IMR-90 (cell line): ENCODE results near the gene HADHA. TPM values are rescaled to one million over a fixed set of nuclear protein-coding genes. Genes with fewer than 3 reads are reported as not detected.

Source experiments
- ATAC-seq: fragments of 200-7000 bp; cut with Tn5 transposase; 2 replicates; pipeline ENCODE4 v1.9.1; 2020; ENCODE audit warnings: low read depth, mild to moderate bottlenecking, moderate library complexity
- BruUV-seq: library from RNA; stranded (reverse); fragments of 400-500 nt; replicated peaks from 2 replicates; lab custom pipeline; 2021; lab: Mats Ljungman, UMichigan
- CTCF ChIA-PET: fragments of 300-600 bp; formaldehyde crosslinking; extraction: SDS; loops from one replicate; lab custom pipeline; 2021; ENCODE audit warnings: antibody characterized with exemption; lab: Yijun Ruan, JAX
- POLR2A ChIA-PET: fragments of 300-600 bp; sonication (Branson Sonifier 250); formaldehyde crosslinking; loops from one replicate; lab custom pipeline; 2022; ENCODE audit warnings: antibody characterized with exemption; ENCODE audit not compliant: unreplicated experiment; lab: Charles Lee
- DNase-seq: peaks from one replicate; pipeline ENCODE4 v3.0.0; 2013
- H2AFZ ChIP-seq: replicated peaks from 2 replicates; pipeline ENCODE3; 2013; ENCODE audit warnings: low read length, mild to moderate bottlenecking; ENCODE audit not compliant: poor library complexity
- H2AK5ac ChIP-seq: 2 replicates; pipeline ENCODE4 v1.6.1; 2013; ENCODE audit warnings: low read depth, low read length, inconsistent platforms
- H2AK9ac ChIP-seq: replicated peaks from 2 replicates; pipeline ENCODE3; 2013; ENCODE audit warnings: mild to moderate bottlenecking, low read depth, low read length, moderate library complexity; ENCODE audit not compliant: poor library complexity
- H2BK120ac ChIP-seq: 2 replicates; pipeline ENCODE4 v1.6.1; 2013; ENCODE audit warnings: low read depth, low read length, inconsistent platforms
- H2BK15ac ChIP-seq: 3 replicates; pipeline ENCODE4 v1.6.1; 2013; ENCODE audit warnings: low read depth, low read length, inconsistent platforms
- H2BK20ac ChIP-seq: 2 replicates; pipeline ENCODE4 v1.6.1; 2013; ENCODE audit warnings: low read depth, mild to moderate bottlenecking, inconsistent platforms, low read length, moderate library complexity
- H2BK5ac ChIP-seq: 2 replicates; pipeline ENCODE4 v1.6.1; 2013; ENCODE audit warnings: mild to moderate bottlenecking, low read depth, low read length, inconsistent platforms; ENCODE audit not compliant: poor library complexity, severe bottlenecking
- H3K14ac ChIP-seq: replicated peaks from 2 replicates; pipeline ENCODE4 v1.6.1; 2013; ENCODE audit warnings: low read depth, low read length, inconsistent platforms
- H3K18ac ChIP-seq: 2 replicates; pipeline ENCODE4 v1.6.1; 2013; ENCODE audit warnings: low read depth, low read length, control low read depth
- H3K23ac ChIP-seq: 2 replicates; pipeline ENCODE4 v1.6.1; 2013; ENCODE audit warnings: low read depth, low read length, inconsistent platforms
- H3K27ac ChIP-seq: 2 replicates; pipeline ENCODE4 v1.5.1; 2013; ENCODE audit warnings: mild to moderate bottlenecking, control low read depth, low read length; ENCODE audit not compliant: insufficient read depth
- H3K27me3 ChIP-seq: 2 replicates; pipeline ENCODE4 v1.6.1; 2013; ENCODE audit warnings: low read length; ENCODE audit not compliant: control insufficient read depth, insufficient read depth
- H3K36me3 ChIP-seq: 2 replicates; pipeline ENCODE4 v1.6.1; 2013; ENCODE audit warnings: low read length, mixed read lengths; ENCODE audit not compliant: control insufficient read depth, insufficient read depth
- H3K4ac ChIP-seq: 2 replicates; pipeline ENCODE4 v1.6.1; 2013; ENCODE audit warnings: low read depth, low read length, inconsistent platforms
- H3K4me1 ChIP-seq: 2 replicates; pipeline ENCODE4 v1.6.1; 2013; ENCODE audit warnings: low read length, mixed read lengths; ENCODE audit not compliant: control insufficient read depth, insufficient read depth
- H3K4me2 ChIP-seq: 2 replicates; pipeline ENCODE4 v1.6.1; 2013; ENCODE audit warnings: low read depth, mild to moderate bottlenecking, control low read depth, low read length, moderate library complexity
- H3K4me3 ChIP-seq: 2 replicates; pipeline ENCODE4 v1.5.1; 2013; ENCODE audit warnings: low read depth, mild to moderate bottlenecking, control low read depth, low read length, moderate library complexity; ENCODE audit not compliant: insufficient read depth
- H3K56ac ChIP-seq: 2 replicates; pipeline ENCODE4 v1.6.1; 2013; ENCODE audit warnings: low read length, inconsistent platforms; ENCODE audit not compliant: insufficient read depth; ENCODE audit errors: extremely low read depth
- H3K79me1 ChIP-seq, 2 experiments: 2 replicates each; pipeline ENCODE4 v1.6.1; 2013; ENCODE audit warnings: low read length in 2 of 2, inconsistent platforms in 1 of 2, low read depth in 1 of 2
- H3K9ac ChIP-seq: 2 replicates; pipeline ENCODE4 v1.6.1; 2013; ENCODE audit warnings: low read depth, low read length, control low read depth
- H3K9me1 ChIP-seq: 2 replicates; pipeline ENCODE4 v1.6.1; 2013; ENCODE audit warnings: low read length, inconsistent platforms; ENCODE audit not compliant: insufficient read depth
- H3K9me3 ChIP-seq: 2 replicates; pipeline ENCODE4 v1.6.1; 2013; ENCODE audit warnings: low read length; ENCODE audit not compliant: control insufficient read depth, insufficient read depth
- H4K20me1 ChIP-seq: 2 replicates; pipeline ENCODE4 v1.6.1; 2013; ENCODE audit warnings: low read length, inconsistent platforms; ENCODE audit not compliant: insufficient read depth
- H4K5ac ChIP-seq: 2 replicates; pipeline ENCODE4 v1.6.1; 2013; ENCODE audit warnings: mild to moderate bottlenecking, low read depth, low read length, control low read depth
- H4K8ac ChIP-seq, 2 experiments: 2 replicates each; pipeline ENCODE4 v1.6.1; 2013; ENCODE audit warnings: low read depth in 2 of 2, low read length in 2 of 2, control low read depth in 1 of 2, inconsistent platforms in 1 of 2
- H4K91ac ChIP-seq: 2 replicates; pipeline ENCODE4 v1.6.1; 2013; ENCODE audit warnings: low read depth, low read length, inconsistent platforms; ENCODE audit not compliant: insufficient read depth
- MAFK ChIP-seq: IDR thresholded peaks from 2 replicates; pipeline ENCODE4 v1.6.1; 2012; ENCODE audit warnings: low read depth, low read length, improper control_type of control experiment
- MXI1 ChIP-seq: IDR thresholded peaks from 2 replicates; pipeline ENCODE4 v1.6.1; 2012; ENCODE audit warnings: low read depth, mild to moderate bottlenecking, low read length, moderate library complexity, borderline replicate concordance
- RAD21 ChIP-seq: IDR thresholded peaks from 2 replicates; pipeline ENCODE4 v1.6.1; 2012; ENCODE audit warnings: low read length, improper control_type of control experiment
- SMC3 ChIP-seq: fragments of 150-350 bp; IDR thresholded peaks from 2 replicates; pipeline ENCODE4 v1.6.1; 2016; ENCODE audit warnings: low read depth, mild to moderate bottlenecking, antibody characterized with exemption, low read length, moderate library complexity
- WGBS, 2 experiments: methylation state at CpG; one replicate each; pipeline versions ENCODE4 v1.1.5 to v1.1.7; 2013; ENCODE audit warnings: missing lambda C conversion rate in 2 of 2; ENCODE audit not compliant: insufficient read length in 1 of 2; ENCODE audit errors: extremely low coverage in 2 of 2; 5-methylcytosine and 5-hydroxymethylcytosine counted together
- dilution Hi-C: fragments of 300-500 bp; cut with HindIII; formaldehyde crosslinking; loops from one replicate; pipeline ENCODE4 v1.14.3; 2018; ENCODE audit warnings: low sequenced_read_pairs; ENCODE audit not compliant: unreplicated experiment
- in situ Hi-C: fragments of 300-500 bp; cut with MboI; formaldehyde crosslinking; loops from 3 replicates; pipeline ENCODE4 v1.14.3; 2019; ENCODE audit warnings: low sequenced_read_pairs, inconsistent platforms, mixed read lengths
- intact Hi-C: fragments of 100-400 bp; cut with micrococcal nuclease; formaldehyde crosslinking; loops from 2 replicates; pipeline ENCODE4 v1.10.0; 2022
- polyA plus RNA-seq, 3 experiments: library from polyadenylated mRNA; depleted of rRNA; stranded (reverse); fragments of >200 nt; gene quantifications; 2 replicates each; pipeline ENCODE4 v1.2.3, GENCODE V29; 2012; ENCODE audit warnings: low replicate concordance in 1 of 3
- total RNA-seq: library from RNA; depleted of rRNA; stranded (reverse); fragments of >200 nt; gene quantifications from 2 replicates; pipeline ENCODE4 v1.2.3, GENCODE V29; 2012

HADHA gene
- total and polyA plus RNA-seq, 2 of the 4 experiments (the other 2 are of a cell fraction) = 52.7 to 111 TPM

GRCh38 chr2:26164641-26165211 lies 79.7 kb downstream of the HADHA start:
- in situ Hi-C loops = no loop called here
- Histone ChIP-seq H4K20me1 (no peaks in the 10 kb centered on the region), H3K4me2 (no peak overlapping the region), H3K27me3 (peaks cover 9% of the 10 kb centered on the region), H3K4me1 (no peaks in the 10 kb centered on the region), H3K9ac (no peak overlapping the region), H4K91ac (no peak overlapping the region), H3K9me3 (no peaks in the 10 kb centered on the region), H3K27ac (no peak overlapping the region), H3K4ac (no peak overlapping the region), H2BK120ac (no peak overlapping the region), H2BK15ac (no peak overlapping the region), H3K36me3 (no peaks in the 10 kb centered on the region), H3K56ac (no peak overlapping the region), H2AFZ (no peak overlapping the region), H3K9me1 (no peaks in the 10 kb centered on the region), H2AK5ac (no peak overlapping the region), H4K8ac (no peak overlapping the region), H3K23ac (no peak overlapping the region), H2BK20ac (no peak overlapping the region), H3K18ac (no peak overlapping the region), H4K5ac (no peak overlapping the region), H2BK5ac (no peak overlapping the region), H2AK9ac (no peak overlapping the region), H3K14ac (no peak overlapping the region), H3K4me3 (no peak overlapping the region), H3K79me1 (no peaks in the 10 kb centered on the region)
- TF ChIP-seq MAFK (no peak), RAD21 (no peak), MXI1 (no peak), SMC3 (no peak)
- intact Hi-C loops = no loop called here
- ChIA-PET CTCF (no interaction called here), POLR2A (no interaction called here)
- 100% methylated on average over 2 of the region's 8 CpGs; no CpG with 5 or more reads in 1 of the 2 experiments for WGBS, 2 experiments
- dilution Hi-C loops = no loop called here
- no TSS peak for BruUV-seq
- ATAC-seq (no peak), DNase-seq (no peak)
